OCI-LY3 (cell line): ENCODE results near the gene DRC3.

ENCODE experiments used
- EZH2phosphoT487 ChIP-seq: fragments of 200-600 bp; shearing (Covaris generic); IDR thresholded peaks from 2 replicates; pipeline ENCODE4 v1.6.1; 2018; ENCODE audit warnings: antibody characterized with exemption, mixed run types, low read depth
- TF ChIP-seq, protein P1 (sequence below): fragments of 200-600, 300-600 bp; sonication (generic); IDR thresholded peaks from 2 replicates; pipeline ENCODE4 v1.5.1; 2014; ENCODE audit warnings: antibody characterized with exemption, low read length, low read depth

DNA sequence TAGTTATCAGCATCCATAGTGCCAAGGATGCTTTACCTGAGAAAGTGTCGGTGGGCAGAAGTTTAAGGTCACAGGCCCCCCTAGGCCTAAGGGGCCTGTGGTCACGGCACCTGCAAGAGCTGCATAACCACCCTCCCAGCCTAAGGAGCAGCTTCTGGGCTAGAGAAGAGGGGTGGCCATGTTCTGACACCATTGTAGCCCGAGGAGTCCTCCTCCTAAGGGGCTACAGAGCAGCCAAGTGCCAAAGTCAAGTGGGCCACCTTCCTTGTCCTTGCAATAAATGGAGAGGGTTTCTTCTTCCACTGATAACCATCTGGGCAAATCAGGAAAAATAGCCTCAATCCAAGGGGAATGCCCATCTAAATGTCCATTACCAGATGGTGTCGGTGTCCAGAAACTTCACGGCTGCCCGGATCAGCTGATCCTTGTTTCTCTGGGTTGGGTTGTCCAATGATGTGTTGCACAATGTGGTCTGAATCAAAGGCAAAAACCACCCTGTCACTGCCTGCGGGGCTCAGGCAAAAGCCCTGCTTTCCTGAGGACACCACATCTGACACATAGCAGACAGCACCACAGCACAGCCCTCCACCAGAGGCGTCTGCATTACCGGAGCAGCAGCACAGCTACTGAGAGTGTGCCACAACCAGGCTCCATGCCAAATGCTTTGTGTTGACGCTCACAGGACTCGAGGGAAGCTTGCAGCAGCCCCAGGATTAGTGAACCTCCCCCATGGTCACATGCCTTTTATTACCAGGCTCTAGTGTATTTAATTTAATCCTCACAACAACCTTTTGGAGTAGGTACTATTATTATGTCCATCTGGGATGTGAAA, 53.5 kb downstream of the DRC3 start:
- TF ChIP-seq, protein P1, sequence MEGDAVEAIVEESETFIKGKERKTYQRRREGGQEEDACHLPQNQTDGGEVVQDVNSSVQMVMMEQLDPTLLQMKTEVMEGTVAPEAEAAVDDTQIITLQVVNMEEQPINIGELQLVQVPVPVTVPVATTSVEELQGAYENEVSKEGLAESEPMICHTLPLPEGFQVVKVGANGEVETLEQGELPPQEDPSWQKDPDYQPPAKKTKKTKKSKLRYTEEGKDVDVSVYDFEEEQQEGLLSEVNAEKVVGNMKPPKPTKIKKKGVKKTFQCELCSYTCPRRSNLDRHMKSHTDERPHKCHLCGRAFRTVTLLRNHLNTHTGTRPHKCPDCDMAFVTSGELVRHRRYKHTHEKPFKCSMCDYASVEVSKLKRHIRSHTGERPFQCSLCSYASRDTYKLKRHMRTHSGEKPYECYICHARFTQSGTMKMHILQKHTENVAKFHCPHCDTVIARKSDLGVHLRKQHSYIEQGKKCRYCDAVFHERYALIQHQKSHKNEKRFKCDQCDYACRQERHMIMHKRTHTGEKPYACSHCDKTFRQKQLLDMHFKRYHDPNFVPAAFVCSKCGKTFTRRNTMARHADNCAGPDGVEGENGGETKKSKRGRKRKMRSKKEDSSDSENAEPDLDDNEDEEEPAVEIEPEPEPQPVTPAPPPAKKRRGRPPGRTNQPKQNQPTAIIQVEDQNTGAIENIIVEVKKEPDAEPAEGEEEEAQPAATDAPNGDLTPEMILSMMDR = no peak
- TF ChIP-seq EZH2phosphoT487 = no peak
